K562 (cell line): ENCODE measurements around the gene IFT81. TPM values are rescaled to one million over a fixed set of nuclear protein-coding genes. Genes with fewer than 3 reads are reported as not detected.

Experiments used
- CLOCK ChIP-seq: fragments of 250-450 bp; sonication (Bioruptor Pico); IDR thresholded peaks from 2 replicates; pipeline ENCODE4 v1.4.0; 2020; ENCODE audit warnings: mild to moderate bottlenecking, moderate library complexity, borderline replicate concordance
- COPS2 ChIP-seq: fragments of 450-650 bp; conservative IDR thresholded peaks from 2 replicates; pipeline ENCODE4 v1.6.1; 2016; ENCODE audit warnings: mild to moderate bottlenecking, moderate library complexity
- ESRRA ChIP-seq: fragments of 450-650 bp; IDR thresholded peaks from 2 replicates; pipeline ENCODE4 v1.6.1; 2014; ENCODE audit warnings: low read depth, mild to moderate bottlenecking, moderate library complexity, borderline replicate concordance
- ESRRB ChIP-seq: fragments of 250-450 bp; sonication (Bioruptor Pico); IDR thresholded peaks from 2 replicates; pipeline ENCODE4 v1.5.0; 2020; ENCODE audit warnings: mild to moderate bottlenecking, moderate library complexity, borderline replicate concordance
- GATA2 ChIP-seq: sonication (generic); formaldehyde crosslinking; IDR thresholded peaks from 2 replicates; pipeline ENCODE4 v1.4.0; 2020; ENCODE audit warnings: mild to moderate bottlenecking, missing genetic modification reagents
- HEY1 ChIP-seq: fragments of 250-450 bp; sonication (Bioruptor Pico); IDR thresholded peaks from 2 replicates; pipeline ENCODE4 v1.5.0; 2020; ENCODE audit warnings: mild to moderate bottlenecking, moderate library complexity, borderline replicate concordance
- IRF2 ChIP-seq: sonication (generic); formaldehyde crosslinking; IDR thresholded peaks from 2 replicates; pipeline ENCODE4 v1.8.1; 2022; ENCODE audit warnings: mild to moderate bottlenecking, missing genetic modification reagents
- MBD1 ChIP-seq: fragments of 250-450 bp; sonication (Bioruptor Pico); IDR thresholded peaks from 2 replicates; pipeline ENCODE4 v1.8.0; 2022; ENCODE audit warnings: inconsistent platforms
- NR2C1 ChIP-seq, 2 experiments: fragments of 450-650 bp; IDR thresholded peaks; 2 replicates each; pipeline ENCODE4 v1.6.1; 2017; ENCODE audit warnings: mild to moderate bottlenecking in 2 of 2, antibody characterized with exemption in 1 of 2, inconsistent platforms in 1 of 2, missing compliant biosample characterization in 1 of 2, missing genetic modification characterization in 1 of 2
- RCOR1 ChIP-seq, 2 experiments: IDR thresholded peaks; 2 replicates each; pipeline ENCODE4 v1.6.1; 2012; ENCODE audit warnings: low read depth in 2 of 2, low read length in 2 of 2, borderline replicate concordance in 1 of 2, improper control_type of control experiment in 1 of 2
- SMARCB1 ChIP-seq: IDR thresholded peaks from 2 replicates; pipeline ENCODE4 v1.6.1; 2011; ENCODE audit warnings: improper control_type of control experiment, low read depth; ENCODE audit not compliant: insufficient read length
- TBP ChIP-seq: optimal IDR thresholded peaks from 2 replicates; pipeline ENCODE3; 2011; ENCODE audit warnings: low read depth, low read length, improper control_type of control experiment
- THRB ChIP-seq: fragments of 450-650 bp; formaldehyde crosslinking; conservative IDR thresholded peaks from 2 replicates; pipeline ENCODE4 v1.4.0; 2022; ENCODE audit warnings: mild to moderate bottlenecking, missing genetic modification characterization
- TOE1 ChIP-seq, 2 experiments: fragments of 450-650 bp in 1 of 2; sonication (generic) in 1 of 2; formaldehyde crosslinking in 1 of 2; IDR thresholded peaks; 2 replicates each; pipeline versions ENCODE4 v1.7.1 to v1.8.0; 2016 to 2022; ENCODE audit warnings: borderline replicate concordance in 2 of 2, mild to moderate bottlenecking in 2 of 2, antibody characterized with exemption in 1 of 2, inconsistent platforms in 1 of 2, low read depth in 1 of 2, missing genetic modification reagents in 1 of 2, moderate library complexity in 1 of 2
- TSC22D4 ChIP-seq: fragments of 450-650 bp; IDR thresholded peaks from 2 replicates; pipeline ENCODE4 v1.6.1; 2016; ENCODE audit warnings: missing genetic modification characterization, missing biosample characterization, control low read depth
- ZNF507 ChIP-seq: conservative IDR thresholded peaks from 2 replicates; pipeline ENCODE4 v1.6.1; 2017; ENCODE audit warnings: missing genetic modification characterization, missing compliant biosample characterization
- polyA plus RNA-seq, 8 experiments: library from polyadenylated mRNA; depleted of rRNA in 4 of 8; stranded (reverse) in 5 of 8; unstranded in 3 of 8; fragments of >200 nt; fragmentation: Nextera tagmentation in 2 of 8; fragmentation: Illumina TruSeq in 1 of 8; extraction: Ambion mirVana in 2 of 8; extraction: Trizol in 1 of 8; gene quantifications; 2 replicates each; pipeline versions ENCODE4 v1.2.1 to v1.2.3, GENCODE V29; 2011 to 2014; ENCODE audit warnings: inconsistent platforms in 1 of 8, missing spikeins in 1 of 8
- total RNA-seq, 7 experiments: library from RNA; depleted of rRNA in 6 of 7; stranded (reverse); fragments of >200 nt in 6 of 7; fragmentation: Illumina TruSeq in 2 of 7; extraction: Trizol in 2 of 7; gene quantifications; 2 replicates each; pipeline versions ENCODE4 v1.2.1 to v1.2.3, GENCODE V29; 2011 to 2021; ENCODE audit warnings: low replicate concordance in 1 of 7

IFT81 gene
- total and polyA plus RNA-seq, 9 of the 15 experiments (the other 6 are each of a cell fraction or from before 2014, with no cell fraction given), result 2.8 to 11.9 (median 7.9) TPM

GRCh38 chr12:110079477-110080400 lies 44.4 kb upstream of the IFT81 start (continued):
- TF ChIP-seq CLOCK (CRISPR knock-in tag) (no peak), ZNF507 (tag) (no peak), GATA2 (CRISPR knock-in tag) (no peak), ESRRA (peak; percentile 44; the same call in 1 of the 2 replicates), MBD1 (no peak), NR2C1 (IDR thresholded peaks at IDR 0.05) (no peak; the same call in 1 of the 2 replicates), NR2C1 (tag; IDR thresholded peaks at IDR 0.05) (peak; percentile 77), TBP (peak; percentile 73), THRB (CRISPR knock-in tag) (peak; percentile 82), RCOR1 (IDR thresholded peaks at IDR 0.05; ENCODE audit: borderline replicate concordance in 1 of 2, low read depth in 2 of 2, low read length in 2 of 2) (peak; percentile 17 to 58; a peak in 2 of 4 replicates), COPS2 (no peak), HEY1 (CRISPR knock-in tag) (no peak), TOE1 (IDR thresholded peaks at IDR 0.05; ENCODE audit: borderline replicate concordance) (peak; percentile 66; the same call in 1 of the 2 replicates), TOE1 (CRISPR knock-in tag; IDR thresholded peaks at IDR 0.05; ENCODE audit: borderline replicate concordance, low read depth) (no peak), IRF2 (CRISPR knock-in tag) (no peak), ESRRB (no peak), SMARCB1 (no peak), TSC22D4 (no peak)
